Coronary artery (tissue), 2 donors: ENCODE results near the gene SMCHD1.
"Not testable (repeated sequence)": the region's sequence is repeated elsewhere in the genome, so short reads cannot be mapped to it uniquely, and the experiment has no call there.

Source experiments
- DNase-seq: peaks from one replicate; pipeline ENCODE4 v3.0.0-alpha.2; 2017; ENCODE audit warnings: low spot score
- H3K27ac ChIP-seq, 2 donors: fragments of 200-600 bp; sonication (generic); one replicate each; pipeline ENCODE4 v1.5.1; 2016 to 2019
- H3K4me3 ChIP-seq: fragments of 200-600 bp; sonication (generic); 2 replicates; pipeline ENCODE4 v1.5.1; 2016; ENCODE audit warnings: mild to moderate bottlenecking, moderate library complexity
- TF ChIP-seq, protein P1 (sequence below): fragments of 200-600 bp; sonication (generic); IDR thresholded peaks from one replicate; pipeline ENCODE4 v1.5.1; 2019; ENCODE audit warnings: antibody characterized with exemption

SMCHD1 gene

DNA sequence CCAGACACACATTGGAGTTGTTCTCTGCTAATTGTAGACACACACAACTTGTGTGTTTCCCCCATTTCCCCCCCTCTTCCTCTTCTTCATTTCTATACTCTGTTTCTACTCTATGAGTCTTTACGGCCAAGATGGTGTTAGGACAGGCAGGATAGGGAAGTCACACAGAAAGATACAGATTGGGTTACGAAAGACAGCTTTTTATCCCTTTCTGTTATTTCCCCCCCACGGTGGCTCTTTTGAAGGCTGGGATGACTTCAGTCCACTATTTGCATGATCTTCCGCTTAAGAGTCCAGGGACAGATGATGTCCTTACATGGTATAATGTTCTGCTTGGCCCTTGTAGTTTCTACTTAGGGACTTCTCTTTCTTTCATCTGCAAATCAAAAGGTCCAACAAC is 189.6 kb downstream of the SMCHD1 start:
- Histone ChIP-seq H3K4me3 (no peak overlapping the region), H3K27ac (no peak overlapping the region)
- TF ChIP-seq, protein P1, sequence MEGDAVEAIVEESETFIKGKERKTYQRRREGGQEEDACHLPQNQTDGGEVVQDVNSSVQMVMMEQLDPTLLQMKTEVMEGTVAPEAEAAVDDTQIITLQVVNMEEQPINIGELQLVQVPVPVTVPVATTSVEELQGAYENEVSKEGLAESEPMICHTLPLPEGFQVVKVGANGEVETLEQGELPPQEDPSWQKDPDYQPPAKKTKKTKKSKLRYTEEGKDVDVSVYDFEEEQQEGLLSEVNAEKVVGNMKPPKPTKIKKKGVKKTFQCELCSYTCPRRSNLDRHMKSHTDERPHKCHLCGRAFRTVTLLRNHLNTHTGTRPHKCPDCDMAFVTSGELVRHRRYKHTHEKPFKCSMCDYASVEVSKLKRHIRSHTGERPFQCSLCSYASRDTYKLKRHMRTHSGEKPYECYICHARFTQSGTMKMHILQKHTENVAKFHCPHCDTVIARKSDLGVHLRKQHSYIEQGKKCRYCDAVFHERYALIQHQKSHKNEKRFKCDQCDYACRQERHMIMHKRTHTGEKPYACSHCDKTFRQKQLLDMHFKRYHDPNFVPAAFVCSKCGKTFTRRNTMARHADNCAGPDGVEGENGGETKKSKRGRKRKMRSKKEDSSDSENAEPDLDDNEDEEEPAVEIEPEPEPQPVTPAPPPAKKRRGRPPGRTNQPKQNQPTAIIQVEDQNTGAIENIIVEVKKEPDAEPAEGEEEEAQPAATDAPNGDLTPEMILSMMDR, result no peak
- DNase-seq, result no peak

- TF ChIP-seq, protein P1, result no peak
- DNase-seq, result peak; percentile 81
- peak within 1 kb of the TSS; percentile 70 to 82 for H3K27ac ChIP-seq
- peak within 1 kb of the TSS; percentile 74 for H3K4me3 ChIP-seq
Measured at GRCh38 chr18:2846636-2847316, 191.2 kb downstream of the SMCHD1 start, which contains the start of gene EMILIN2. EMILIN2 (plus strand) TSS chr18:2847006; CDS start chr18:2847189, 183 bp downstream.

DNA sequence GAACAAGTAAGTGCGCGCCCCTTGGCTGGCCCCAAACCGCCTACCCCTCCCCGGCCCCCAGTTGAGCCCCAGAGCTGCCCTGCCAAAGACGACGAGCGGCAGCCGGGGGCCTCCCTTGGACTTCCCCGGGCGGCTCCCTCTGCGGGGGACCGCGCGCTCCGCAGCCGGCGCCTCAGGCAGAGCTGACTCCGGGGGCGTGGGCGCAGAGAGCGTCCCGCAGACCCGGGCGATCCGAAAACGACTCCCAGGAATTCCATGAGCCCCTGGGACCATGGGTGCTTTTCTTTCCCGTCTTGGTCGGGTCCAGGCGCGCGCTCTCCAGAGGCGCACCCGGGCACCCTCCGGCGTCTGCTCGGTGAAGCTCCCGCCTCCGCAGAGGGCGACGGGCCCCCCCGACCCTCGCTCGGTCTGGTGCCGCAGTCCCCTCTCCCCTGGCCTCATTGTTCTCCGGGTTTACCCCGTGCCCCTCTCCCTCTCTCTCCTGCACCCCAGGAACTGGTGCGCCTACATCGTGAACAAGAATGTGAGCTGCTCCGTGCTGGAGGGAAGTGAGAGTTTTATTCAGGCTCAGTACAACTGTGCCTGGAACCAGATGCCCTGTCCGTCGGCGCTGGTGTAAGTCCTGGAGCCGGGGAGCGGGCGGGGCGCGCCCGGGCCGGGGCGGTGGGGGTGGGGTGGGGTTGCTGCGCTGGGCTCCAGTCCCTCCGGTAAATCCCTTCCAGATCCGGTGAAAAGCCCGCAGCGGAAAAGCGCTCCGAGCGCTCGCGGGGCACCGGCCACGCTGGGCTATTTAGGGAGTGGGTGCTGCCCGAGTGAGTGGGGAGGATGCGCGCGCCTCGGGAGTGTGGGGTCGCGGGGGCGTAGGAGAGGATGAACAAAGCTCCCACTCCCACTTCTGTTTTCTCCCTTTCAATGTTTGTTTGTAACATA is 192.1 kb downstream of the SMCHD1 start:
- Histone ChIP-seq H3K27ac (peak overlapping the region; percentile 70 to 82), H3K4me3 (peak overlapping the region; percentile 74)
- no peak for DNase-seq
- TF ChIP-seq, protein P1, result no peak

- Histone ChIP-seq H3K27ac (peak overlapping the region; percentile 70 to 82), H3K4me3 (peak overlapping the region; percentile 74)
- no peak for DNase-seq
- TF ChIP-seq, protein P1, result no peak
Measured at GRCh38 chr18:2848247-2849246, 193.0 kb downstream of the SMCHD1 start.

DNA sequence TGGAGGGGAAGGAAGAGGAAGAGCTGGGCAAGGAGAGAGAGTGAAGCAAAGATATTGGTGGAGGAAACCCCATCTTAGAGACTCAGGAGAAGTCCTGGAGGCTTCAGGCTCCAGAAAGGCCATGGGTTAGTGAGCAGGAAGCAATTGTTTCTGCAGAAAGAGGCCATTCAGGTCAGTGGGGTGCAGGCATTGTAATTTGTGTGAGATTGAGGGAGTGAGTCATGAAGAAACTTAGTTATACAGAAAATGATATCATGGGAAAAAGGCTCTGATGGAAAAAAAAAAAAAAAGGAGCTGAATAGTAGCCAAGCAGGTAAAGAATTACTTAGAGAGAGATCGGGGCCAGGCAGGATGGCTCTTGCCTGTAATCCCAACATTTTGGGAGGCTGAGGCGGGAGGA is 195.3 kb downstream of the SMCHD1 start:
- Histone ChIP-seq H3K27ac (no peak overlapping the region), H3K4me3 (no peak overlapping the region)
- TF ChIP-seq, protein P1, result no peak
- no peak for DNase-seq

- TF ChIP-seq, protein P1, result no peak
- DNase-seq, result no peak
- Histone ChIP-seq H3K27ac (no peak overlapping the region), H3K4me3 (no peak overlapping the region)
Measured at GRCh38 chr18:2851771-2852170, 196.2 kb downstream of the SMCHD1 start.

- not testable (repeated sequence) for H3K27ac ChIP-seq, H3K4me3 ChIP-seq, DNase-seq
Measured at GRCh38 chr18:2852460-2852859, 196.9 kb downstream of the SMCHD1 start.
